Measurements from ENCODE around the gene CCDC78.

The CCDC78 gene

GRCh38 chr16:735982-736453 lies 9.8 kb upstream of the CCDC78 start:
- no peak for DNase-seq
- H3K4me1 ChIP-seq: no peaks in the 10 kb centered on the region; the same call in 1 of the 2 replicates
- H3K9me3 ChIP-seq: no peaks in the 10 kb centered on the region
- H3K4me3 ChIP-seq (ENCODE audit: low read depth, low read length): no peak overlapping the region
- no peaks in the 10 kb centered on the region for H3K27me3 ChIP-seq
- no peak for TF ChIP-seq CTCF (IDR thresholded peaks at IDR 0.05; ENCODE audit: low read depth, low read length)
- H3K36me3 ChIP-seq: peaks cover 57% of the 10 kb centered on the region

- H3K4me3 ChIP-seq (ENCODE audit: low read depth, low read length): no peak overlapping the region
Observed at GRCh38 chr16:734981-735881, 9.0 kb upstream of the CCDC78 start.

GRCh38 chr16:734208-734980 lies 8.2 kb upstream of the CCDC78 start:
- Histone ChIP-seq H3K27me3 (no peaks in the 10 kb centered on the region), H3K36me3 (peaks cover 70% of the 10 kb centered on the region), H3K4me1 (no peaks in the 10 kb centered on the region), H3K4me3 (ENCODE audit: low read depth, low read length) (no peak overlapping the region), H3K9me3 (no peaks in the 10 kb centered on the region)
- DNase-seq: no peak
- TF ChIP-seq CTCF (IDR thresholded peaks at IDR 0.05; ENCODE audit: low read depth, low read length): no peak

More at GRCh38 chr16:734981-735881, 9.0 kb upstream of the CCDC78 start:
- TF ChIP-seq CTCF (IDR thresholded peaks at IDR 0.05; ENCODE audit: low read depth, low read length): no peak
- no peaks in the 10 kb centered on the region for H3K27me3 ChIP-seq
- H3K4me1 ChIP-seq: no peaks in the 10 kb centered on the region; the same call in 1 of the 2 replicates
- H3K9me3 ChIP-seq: no peaks in the 10 kb centered on the region
- H3K36me3 ChIP-seq: peaks cover 64% of the 10 kb centered on the region
- DNase-seq: no peak

GRCh38 chr16:733382-734207 lies 7.4 kb upstream of the CCDC78 start:
- no peaks in the 10 kb centered on the region for H3K4me1 ChIP-seq
- peak; percentile 83 for DNase-seq

GRCh38 chr16:732936-733335 lies 6.7 kb upstream of the CCDC78 start:
- 0 out of 2 replicates have a peak, but pooled peaks have one; percentile 12 for TF ChIP-seq CTCF (IDR thresholded peaks at IDR 0.05; ENCODE audit: low read depth, low read length)
- Histone ChIP-seq H3K36me3 (peaks cover 66% of the 10 kb centered on the region), H3K4me3 (ENCODE audit: low read depth, low read length) (no peak overlapping the region), H3K9me3 (no peaks in the 10 kb centered on the region), H3K4me1 (no peaks in the 10 kb centered on the region), H3K27me3 (no peaks in the 10 kb centered on the region)
- DNase-seq: no peak

More at GRCh38 chr16:733382-734207, 7.4 kb upstream of the CCDC78 start:
- Histone ChIP-seq H3K9me3 (no peaks in the 10 kb centered on the region), H3K4me3 (ENCODE audit: low read depth, low read length) (no peak overlapping the region), H3K36me3 (peaks cover 68% of the 10 kb centered on the region), H3K27me3 (no peaks in the 10 kb centered on the region)
- TF ChIP-seq CTCF (IDR thresholded peaks at IDR 0.05; ENCODE audit: low read depth, low read length): peak; percentile 65
